ENCODE results near the gene MMAB. TPM values are rescaled to one million over a fixed set of nuclear protein-coding genes. Genes with fewer than 3 reads are reported as not detected.

The MMAB gene
- total and polyA plus RNA-seq, 2 of the 13 experiments (the other 11 are each of a cell fraction or from before 2014, with no cell fraction given) = 26.1 to 77.3 TPM

DNA sequence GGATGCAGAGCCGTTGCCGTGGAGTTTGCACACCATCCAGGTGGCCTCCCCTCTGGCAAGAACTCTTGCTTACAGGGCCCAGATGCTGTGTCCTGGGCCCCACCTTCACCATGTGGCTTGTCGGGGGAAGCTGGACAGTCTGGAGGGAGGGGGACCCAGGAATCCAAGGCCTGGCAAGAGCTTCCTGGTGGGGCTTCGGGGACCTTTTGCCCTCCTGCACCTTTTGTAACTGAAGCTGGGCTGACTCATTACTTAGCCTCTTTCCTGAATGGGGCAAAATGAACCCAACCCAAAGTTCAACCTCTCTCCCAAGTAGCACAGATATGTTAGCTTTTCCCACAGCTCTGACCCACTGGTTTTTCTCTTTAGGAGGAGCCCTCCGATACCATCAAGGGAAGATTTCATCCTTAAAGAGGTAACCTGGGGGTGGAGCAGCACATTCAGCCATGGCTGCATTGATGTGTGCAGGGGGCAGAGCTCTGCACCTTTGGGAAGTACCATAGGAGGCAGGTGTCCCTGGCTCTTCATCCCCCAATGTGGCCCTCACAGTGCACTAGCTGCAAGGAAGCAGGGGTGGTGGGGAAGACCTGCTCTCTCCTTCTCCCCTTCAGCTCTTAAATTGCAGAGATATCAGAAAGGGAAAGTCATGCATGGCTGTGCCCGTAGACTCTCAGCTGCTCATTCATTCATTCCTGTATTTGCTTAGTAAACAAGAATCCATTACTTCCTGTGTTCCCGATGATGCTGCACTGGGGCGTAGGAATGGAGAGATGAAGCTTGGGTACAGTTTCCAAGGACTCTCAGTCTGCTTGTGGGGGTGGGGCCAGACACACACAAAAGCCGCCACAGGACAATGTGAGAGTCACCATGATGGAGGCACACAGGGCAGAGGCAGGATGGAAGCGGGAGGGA lies 13.3 kb upstream of the MMAB start:
- Histone ChIP-seq H3K36me3 (replicated peaks in 1 of 2; ENCODE audit: control insufficient read depth in 1 of 2, insufficient read depth in 2 of 2, low read length in 2 of 2) (peaks cover 2 to 32% of the 10 kb centered on the region in 2 experiments; a peak in 4 of 5 replicates), H3K79me2 (ENCODE audit: insufficient read depth, low read length) (no peaks in the 10 kb centered on the region), H2AFZ (ENCODE audit: low read length) (no peak overlapping the region), H3K27ac (ENCODE audit: extremely low read length, insufficient read depth, low read length) (peak overlapping the region; percentile 83), H4K20me1 (ENCODE audit: insufficient read depth, low read length) (no peaks in the 10 kb centered on the region), H3K4me1 (ENCODE audit: insufficient read depth, low read length) (peaks cover 55% of the 10 kb centered on the region), H3K9ac (ENCODE audit: insufficient read depth, low read depth, low read length) (peak overlapping the region; percentile 50), H3K27me3 (ENCODE audit: control insufficient read depth in 1 of 2, insufficient read depth in 2 of 2, low read length in 2 of 2) (no peaks in the 10 kb centered on the region), H3K9me3 (ENCODE audit: low read length) (no peaks in the 10 kb centered on the region), H3K4me2 (ENCODE audit: low read depth, low read length) (peak overlapping the region; percentile 68), H3K4me3 (replicated peaks in 1 of 3; ENCODE audit: insufficient read depth in 1 of 3, low read depth in 2 of 3, low read length in 3 of 3) (peak overlapping the region in 1 of 3 experiments; percentile 30; a peak in 1 of 6 replicates)
- in situ Hi-C loops (cut with HindIII; ENCODE audit: extremely low pct_ligation_motif_present, low pct_unique_long_range_greater_than_20kb) = no loop called here
- intact Hi-C loops (cut with micrococcal nuclease; ENCODE audit: unreplicated experiment) = no loop called here
- DNase-seq (ENCODE audit: low spot score) (peak; percentile 82), ATAC-seq (peak; percentile 58), FAIRE-seq (peak; percentile 82)
- POLR2A ChIA-PET = interaction anchor here (0.7 to 2.8 kb wide), 6 partner anchors 12 to 121 kb away, joined by 3 to 31 read pairs (median 4); partner anchors contain the start of genes MMAB and MVK
- WGBS (ENCODE audit: low lambda C conversion rate) = 27% methylated on average over 6 of the region's 10 CpGs
- CTCF ChIA-PET (ENCODE audit: low intra/inter-chr PET ratio, low total read pairs) = no interaction called here
- no TSS peak for BruUV-seq (replicated peaks)
- TF ChIP-seq NR2F2 (IDR thresholded peaks at IDR 0.05; ENCODE audit: borderline replicate concordance, low read depth) (peak; percentile 51; the same call in 1 of the 2 replicates), FOSL2 (CRISPR knock-in tag; IDR thresholded peaks at IDR 0.05) (peak; percentile 88), ISL2 (CRISPR knock-in tag; IDR thresholded peaks at IDR 0.05) (0 out of 2 replicates have a peak, but pooled peaks have one; percentile 25), ZFP36L2 (CRISPR knock-in tag; IDR thresholded peaks at IDR 0.05) (no peak), JUND (CRISPR knock-in tag; IDR thresholded peaks at IDR 0.05) (no peak), KDM2A (CRISPR knock-in tag; IDR thresholded peaks at IDR 0.05; ENCODE audit: borderline replicate concordance, low read depth) (0 out of 2 replicates have a peak, but pooled peaks have one; percentile 10), NFIB (CRISPR knock-in tag; IDR thresholded peaks at IDR 0.05; ENCODE audit: borderline replicate concordance) (no peak), LCORL (IDR thresholded peaks at IDR 0.05) (no peak), LCORL (CRISPR knock-in tag; IDR thresholded peaks at IDR 0.05) (peak; percentile 42; the same call in 1 of the 2 replicates), ZMYM3 (CRISPR knock-in tag; IDR thresholded peaks at IDR 0.05) (0 out of 2 replicates have a peak, but pooled peaks have one; percentile 9)
- TF ChIP-seq, protein P1, sequence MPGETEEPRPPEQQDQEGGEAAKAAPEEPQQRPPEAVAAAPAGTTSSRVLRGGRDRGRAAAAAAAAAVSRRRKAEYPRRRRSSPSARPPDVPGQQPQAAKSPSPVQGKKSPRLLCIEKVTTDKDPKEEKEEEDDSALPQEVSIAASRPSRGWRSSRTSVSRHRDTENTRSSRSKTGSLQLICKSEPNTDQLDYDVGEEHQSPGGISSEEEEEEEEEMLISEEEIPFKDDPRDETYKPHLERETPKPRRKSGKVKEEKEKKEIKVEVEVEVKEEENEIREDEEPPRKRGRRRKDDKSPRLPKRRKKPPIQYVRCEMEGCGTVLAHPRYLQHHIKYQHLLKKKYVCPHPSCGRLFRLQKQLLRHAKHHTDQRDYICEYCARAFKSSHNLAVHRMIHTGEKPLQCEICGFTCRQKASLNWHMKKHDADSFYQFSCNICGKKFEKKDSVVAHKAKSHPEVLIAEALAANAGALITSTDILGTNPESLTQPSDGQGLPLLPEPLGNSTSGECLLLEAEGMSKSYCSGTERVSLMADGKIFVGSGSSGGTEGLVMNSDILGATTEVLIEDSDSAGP (CRISPR knock-in tag; IDR thresholded peaks at IDR 0.05; ENCODE audit: borderline replicate concordance) = peak; percentile 34; the same call in 1 of the 2 replicates
- TF ChIP-seq, protein P2, sequence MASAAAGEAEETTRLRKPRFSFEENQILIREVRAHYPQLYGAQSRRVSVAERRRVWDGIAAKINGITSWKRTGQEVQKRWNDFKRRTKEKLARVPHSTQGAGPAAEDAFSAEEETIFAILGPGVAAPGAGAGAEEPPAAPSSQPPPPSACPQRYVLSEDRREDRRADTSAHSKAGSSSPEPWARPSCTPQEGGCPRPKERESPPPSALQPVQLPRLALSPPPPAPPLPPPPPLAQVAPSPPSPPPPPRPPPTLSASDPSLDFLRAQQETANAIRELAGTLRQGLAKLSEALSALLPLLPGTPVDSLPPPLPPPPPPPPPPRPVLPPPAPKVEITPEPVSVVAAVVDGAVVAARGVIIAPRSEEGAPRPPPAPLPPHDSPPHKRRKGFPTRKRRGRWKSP (CRISPR knock-in tag; IDR thresholded peaks at IDR 0.05) = 0 out of 2 replicates have a peak, but pooled peaks have one; percentile 18
- TF ChIP-seq, protein P3, sequence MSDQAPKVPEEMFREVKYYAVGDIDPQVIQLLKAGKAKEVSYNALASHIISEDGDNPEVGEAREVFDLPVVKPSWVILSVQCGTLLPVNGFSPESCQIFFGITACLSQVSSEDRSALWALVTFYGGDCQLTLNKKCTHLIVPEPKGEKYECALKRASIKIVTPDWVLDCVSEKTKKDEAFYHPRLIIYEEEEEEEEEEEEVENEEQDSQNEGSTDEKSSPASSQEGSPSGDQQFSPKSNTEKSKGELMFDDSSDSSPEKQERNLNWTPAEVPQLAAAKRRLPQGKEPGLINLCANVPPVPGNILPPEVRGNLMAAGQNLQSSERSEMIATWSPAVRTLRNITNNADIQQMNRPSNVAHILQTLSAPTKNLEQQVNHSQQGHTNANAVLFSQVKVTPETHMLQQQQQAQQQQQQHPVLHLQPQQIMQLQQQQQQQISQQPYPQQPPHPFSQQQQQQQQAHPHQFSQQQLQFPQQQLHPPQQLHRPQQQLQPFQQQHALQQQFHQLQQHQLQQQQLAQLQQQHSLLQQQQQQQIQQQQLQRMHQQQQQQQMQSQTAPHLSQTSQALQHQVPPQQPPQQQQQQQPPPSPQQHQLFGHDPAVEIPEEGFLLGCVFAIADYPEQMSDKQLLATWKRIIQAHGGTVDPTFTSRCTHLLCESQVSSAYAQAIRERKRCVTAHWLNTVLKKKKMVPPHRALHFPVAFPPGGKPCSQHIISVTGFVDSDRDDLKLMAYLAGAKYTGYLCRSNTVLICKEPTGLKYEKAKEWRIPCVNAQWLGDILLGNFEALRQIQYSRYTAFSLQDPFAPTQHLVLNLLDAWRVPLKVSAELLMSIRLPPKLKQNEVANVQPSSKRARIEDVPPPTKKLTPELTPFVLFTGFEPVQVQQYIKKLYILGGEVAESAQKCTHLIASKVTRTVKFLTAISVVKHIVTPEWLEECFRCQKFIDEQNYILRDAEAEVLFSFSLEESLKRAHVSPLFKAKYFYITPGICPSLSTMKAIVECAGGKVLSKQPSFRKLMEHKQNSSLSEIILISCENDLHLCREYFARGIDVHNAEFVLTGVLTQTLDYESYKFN (CRISPR knock-in tag; conservative IDR thresholded peaks at IDR 0.05) = peak; percentile 74
- TF ChIP-seq, protein P4, sequence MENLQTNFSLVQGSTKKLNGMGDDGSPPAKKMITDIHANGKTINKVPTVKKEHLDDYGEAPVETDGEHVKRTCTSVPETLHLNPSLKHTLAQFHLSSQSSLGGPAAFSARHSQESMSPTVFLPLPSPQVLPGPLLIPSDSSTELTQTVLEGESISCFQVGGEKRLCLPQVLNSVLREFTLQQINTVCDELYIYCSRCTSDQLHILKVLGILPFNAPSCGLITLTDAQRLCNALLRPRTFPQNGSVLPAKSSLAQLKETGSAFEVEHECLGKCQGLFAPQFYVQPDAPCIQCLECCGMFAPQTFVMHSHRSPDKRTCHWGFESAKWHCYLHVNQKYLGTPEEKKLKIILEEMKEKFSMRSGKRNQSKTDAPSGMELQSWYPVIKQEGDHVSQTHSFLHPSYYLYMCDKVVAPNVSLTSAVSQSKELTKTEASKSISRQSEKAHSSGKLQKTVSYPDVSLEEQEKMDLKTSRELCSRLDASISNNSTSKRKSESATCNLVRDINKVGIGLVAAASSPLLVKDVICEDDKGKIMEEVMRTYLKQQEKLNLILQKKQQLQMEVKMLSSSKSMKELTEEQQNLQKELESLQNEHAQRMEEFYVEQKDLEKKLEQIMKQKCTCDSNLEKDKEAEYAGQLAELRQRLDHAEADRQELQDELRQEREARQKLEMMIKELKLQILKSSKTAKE (CRISPR knock-in tag; IDR thresholded peaks at IDR 0.05; ENCODE audit: borderline replicate concordance) = 0 out of 2 replicates have a peak, but pooled peaks have one; percentile 45

All from HepG2 (cell line).